Activated T-cell treated with anti-CD3 and anti-CD28 coated beads, Interleukin-2, amount 50 U/mL, for 48 hours (primary cell): ENCODE data around the gene IFT52.
"Not testable (repeated sequence)": the region's sequence is repeated elsewhere in the genome, so short reads cannot be mapped to it uniquely, and the experiment has no call there.

ENCODE experiments used
- DNase-seq, 2 experiments: peaks; one replicate each; pipeline ENCODE4 v3.0.0-alpha.2; 2020

Gene IFT52

GRCh38 chr20:43569282-43569681 lies 21.5 kb upstream of the IFT52 start:
- DNase-seq = no peak

GRCh38 chr20:43570496-43570895 lies 20.2 kb upstream of the IFT52 start:
- no peak for DNase-seq

DNA sequence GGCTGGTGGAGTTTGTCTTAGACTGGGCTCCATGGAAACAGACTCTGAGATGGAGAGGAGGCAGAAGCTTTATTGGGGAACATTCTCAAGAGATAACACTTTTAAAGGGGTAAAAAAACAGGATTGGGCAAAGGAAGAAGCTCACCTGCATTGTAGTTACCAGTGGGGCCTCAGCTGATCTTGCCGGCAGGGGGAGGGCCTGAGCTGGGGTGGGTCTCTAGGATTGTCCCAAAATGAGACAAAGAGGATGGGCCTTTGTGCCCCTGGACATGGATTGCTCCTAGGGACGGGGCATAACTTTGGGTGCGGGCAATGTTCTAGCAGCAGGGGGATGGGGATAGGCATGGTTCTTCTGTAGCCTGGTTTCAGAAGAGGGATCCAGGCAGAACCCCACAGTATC lies 19.4 kb upstream of the IFT52 start:
- no peak for DNase-seq

DNA sequence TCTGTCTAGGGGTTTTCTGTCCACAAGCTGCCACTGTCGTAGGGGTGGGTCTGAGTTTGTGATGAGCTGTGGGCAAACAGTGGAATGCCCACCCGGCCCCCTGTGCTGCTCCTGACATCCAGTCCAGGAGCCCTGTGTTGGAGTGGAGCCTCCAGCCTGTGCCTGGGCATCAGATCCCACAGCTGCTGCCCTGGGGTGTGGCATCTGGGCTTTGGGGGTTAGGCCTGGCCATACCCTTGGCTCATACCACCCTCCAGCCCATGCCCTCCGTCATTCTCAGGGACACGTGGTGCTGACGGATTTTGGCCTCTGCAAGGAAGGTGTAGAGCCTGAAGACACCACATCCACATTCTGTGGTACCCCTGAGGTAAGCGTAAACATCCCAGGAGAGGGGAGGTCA lies 19.0 kb upstream of the IFT52 start:
- no peak for DNase-seq

DNA sequence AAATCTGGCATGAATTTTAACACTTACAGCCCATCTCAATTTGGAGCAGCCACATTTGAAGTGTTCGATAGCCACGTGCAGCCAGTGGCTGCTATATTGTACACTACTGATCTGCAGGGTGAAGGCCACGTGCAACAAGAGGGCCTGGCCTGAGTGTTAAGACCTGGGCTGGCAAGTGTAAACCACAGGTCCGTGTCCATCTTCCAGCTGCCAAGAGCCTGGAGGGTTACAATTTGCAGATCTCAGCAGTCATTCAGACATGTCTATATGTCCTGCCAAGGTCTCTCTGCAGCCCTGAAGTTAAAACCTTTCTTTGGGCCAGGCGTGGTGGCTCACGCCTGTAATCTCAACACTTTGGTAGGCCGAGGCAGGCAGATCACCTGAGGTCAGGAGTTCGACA lies 17.8 kb upstream of the IFT52 start:
- no peak for DNase-seq

GRCh38 chr20:43576108-43576507 lies 14.6 kb upstream of the IFT52 start:
- DNase-seq = no peak

GRCh38 chr20:43579861-43580793 lies 10.6 kb upstream of the IFT52 start:
- DNase-seq = no peak

DNA sequence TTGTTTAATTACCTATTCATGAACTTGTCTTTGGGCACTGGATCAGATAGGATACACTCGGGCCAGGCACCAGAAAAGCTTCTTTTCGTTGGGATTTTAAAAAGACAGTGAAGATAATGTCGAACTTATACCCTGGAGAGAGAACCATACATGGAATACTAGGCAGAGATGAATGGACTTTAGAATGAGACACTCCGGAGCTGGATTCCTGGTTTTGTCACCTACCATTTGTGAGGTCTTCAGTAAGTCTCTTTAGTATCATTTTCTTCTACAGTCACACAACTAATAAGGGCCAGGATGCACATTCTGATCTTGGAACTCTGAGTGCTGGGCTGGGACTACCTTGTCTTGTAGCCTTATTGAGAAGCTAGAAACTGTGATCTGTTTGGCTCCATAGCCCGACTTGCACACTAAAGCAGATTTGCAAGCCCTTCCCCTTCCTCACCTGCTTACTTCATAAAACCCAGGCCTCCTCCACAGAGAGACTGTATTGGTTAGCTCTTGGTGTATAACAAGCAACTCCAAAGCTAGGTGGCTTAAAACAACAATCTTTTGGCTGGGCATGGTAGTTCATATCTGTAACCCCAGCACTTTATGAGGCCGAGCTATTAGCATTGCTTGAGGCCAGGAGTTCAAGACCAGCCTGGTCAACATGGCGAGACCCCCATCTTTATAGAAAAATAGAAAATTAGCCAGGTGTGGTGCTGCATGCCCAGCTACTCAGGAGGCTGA lies 7.4 kb upstream of the IFT52 start:
- DNase-seq = no peak

DNA sequence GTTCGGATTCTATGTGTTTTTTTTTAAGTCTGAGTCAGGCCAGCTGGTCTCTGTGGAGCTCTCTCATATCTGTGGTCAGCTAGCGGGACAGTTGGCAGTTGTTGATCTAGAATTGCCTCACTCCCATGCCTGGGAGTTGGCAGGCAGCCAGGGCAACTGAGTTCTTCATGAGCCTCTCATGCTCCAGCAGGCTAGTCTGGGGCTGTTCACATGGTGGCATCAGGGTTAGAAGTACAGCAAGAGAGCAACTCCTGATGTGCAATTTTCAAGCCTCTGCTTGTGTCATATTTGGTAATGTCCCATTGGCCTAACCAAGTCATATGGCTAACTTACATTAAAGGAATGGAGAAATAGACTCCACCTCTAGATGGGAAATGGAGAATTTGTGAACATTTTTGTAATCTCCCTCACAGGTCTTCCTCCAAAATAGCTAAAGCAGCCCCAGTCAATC lies 6.7 kb upstream of the IFT52 start:
- DNase-seq = no peak

DNA sequence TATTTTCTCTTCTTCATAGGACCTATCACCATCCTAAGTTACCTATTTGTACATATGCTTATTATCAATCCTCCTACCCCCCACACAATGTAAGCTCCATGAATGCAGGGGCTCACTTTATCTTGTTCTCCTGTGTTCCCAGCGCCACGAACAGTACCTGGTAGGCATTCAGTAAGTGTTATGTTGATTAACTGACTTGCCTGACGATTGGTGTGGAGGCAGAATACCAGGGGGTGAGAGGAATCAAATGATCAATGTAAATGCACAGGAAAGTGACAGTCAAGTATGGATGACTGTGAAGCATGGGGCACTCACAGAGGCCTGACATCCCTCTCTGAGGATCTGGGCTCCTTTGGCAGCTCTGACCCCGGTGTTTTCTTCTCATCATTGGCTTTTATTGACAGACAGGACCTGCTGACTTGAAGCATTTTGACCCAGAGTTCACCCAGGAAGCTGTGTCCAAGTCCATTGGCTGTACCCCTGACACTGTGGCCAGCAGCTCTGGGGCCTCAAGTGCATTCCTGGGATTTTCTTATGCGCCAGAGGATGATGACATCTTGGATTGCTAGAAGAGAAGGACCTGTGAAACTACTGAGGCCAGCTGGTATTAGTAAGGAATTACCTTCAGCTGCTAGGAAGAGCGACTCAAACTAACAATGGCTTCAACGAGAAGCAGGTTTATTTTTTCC lies 6.1 kb upstream of the IFT52 start:
- DNase-seq = no peak

GRCh38 chr20:43586641-43587040 lies 4.1 kb upstream of the IFT52 start:
- no peak for DNase-seq

DNA sequence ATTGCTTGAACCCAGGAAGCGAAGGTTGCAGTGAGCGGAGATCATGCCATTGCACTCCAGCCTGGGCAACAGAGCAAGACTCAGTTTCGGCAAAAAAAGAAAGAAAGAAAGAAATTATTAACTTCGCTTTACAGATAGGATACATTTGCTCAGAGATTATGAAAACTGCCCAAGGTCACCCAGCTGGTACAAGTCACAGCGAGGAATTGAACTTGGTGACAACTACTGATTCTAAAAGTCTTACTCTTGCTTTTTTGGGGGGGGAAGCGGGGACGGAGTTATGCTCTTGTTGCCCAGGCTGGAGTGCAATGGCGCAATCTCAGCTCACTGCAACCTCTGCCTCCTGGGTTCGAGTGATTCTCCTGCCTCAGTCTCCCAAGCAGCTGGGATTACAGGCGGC lies 2.2 kb upstream of the IFT52 start:
- not testable (repeated sequence) for DNase-seq

DNA sequence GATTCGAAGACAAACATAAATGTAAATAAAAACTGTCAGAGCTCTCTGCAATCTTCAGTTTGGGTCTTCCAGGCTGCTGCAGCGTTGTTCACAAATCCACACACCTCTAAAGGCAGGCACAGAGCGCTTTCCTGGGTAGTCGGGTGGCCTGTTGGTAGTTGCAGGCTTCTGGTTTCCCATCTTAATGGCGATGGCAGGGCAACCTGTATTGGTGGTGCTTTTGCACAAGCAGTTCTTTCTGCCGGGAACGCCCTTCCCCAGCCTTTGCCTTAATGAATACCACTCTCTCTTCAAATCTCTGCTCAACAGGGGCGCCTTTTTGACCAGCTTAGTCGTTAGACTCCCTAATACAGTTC lies 723 bp upstream of the IFT52 start:
- no peak for DNase-seq

GRCh38 chr20:43601960-43602359 lies 11.2 kb downstream of the IFT52 start:
- DNase-seq = not testable (repeated sequence)

- DNase-seq = no peak
Observed at GRCh38 chr20:43603124-43603523, 12.4 kb downstream of the IFT52 start.

- no peak for DNase-seq
Observed at GRCh38 chr20:43605715-43606114, 15.0 kb downstream of the IFT52 start.

DNA sequence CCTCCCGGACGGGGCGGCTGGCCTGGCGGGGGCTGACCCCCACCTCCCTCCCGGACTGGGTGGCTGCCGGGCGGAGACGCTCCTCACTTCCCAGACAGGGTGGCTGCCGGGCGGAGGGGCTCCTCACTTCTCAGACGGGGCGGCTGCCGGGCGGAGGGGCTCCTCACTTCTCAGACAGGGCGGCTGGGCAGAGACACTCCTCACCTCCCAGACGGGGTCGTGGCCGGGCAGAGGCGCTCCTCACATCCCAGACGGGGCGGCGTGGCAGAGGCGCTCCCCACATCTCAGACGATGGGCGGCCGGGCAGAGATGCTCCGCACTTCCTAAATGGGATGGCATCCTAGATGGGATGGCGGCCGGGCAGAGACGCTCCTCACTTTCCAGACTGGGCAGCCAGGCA lies 16.5 kb downstream of the IFT52 start:
- not testable (repeated sequence) for DNase-seq

DNA sequence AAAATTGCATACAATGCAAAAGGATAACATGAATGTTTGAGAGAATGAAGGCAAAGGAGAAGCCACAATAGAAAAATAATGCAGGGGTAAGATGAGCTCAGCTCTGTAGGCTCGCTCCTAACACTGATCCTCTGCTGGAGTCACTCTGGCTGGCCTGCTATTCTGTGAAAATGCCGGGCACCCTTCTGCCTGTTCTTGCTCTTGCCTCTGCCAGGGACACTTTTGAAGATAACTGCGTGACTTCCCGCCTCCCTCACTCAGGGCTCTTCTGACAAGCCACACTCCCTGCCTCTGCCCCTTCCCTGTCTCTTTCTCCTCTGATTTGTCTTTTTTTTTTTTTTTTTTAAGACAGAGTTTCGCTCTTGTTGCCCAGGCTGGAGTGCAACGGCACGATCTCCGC lies 40.9 kb downstream of the IFT52 start:
- no peak for DNase-seq

- DNase-seq = no peak
Observed at GRCh38 chr20:43636429-43636828, 45.7 kb downstream of the IFT52 start.

DNA sequence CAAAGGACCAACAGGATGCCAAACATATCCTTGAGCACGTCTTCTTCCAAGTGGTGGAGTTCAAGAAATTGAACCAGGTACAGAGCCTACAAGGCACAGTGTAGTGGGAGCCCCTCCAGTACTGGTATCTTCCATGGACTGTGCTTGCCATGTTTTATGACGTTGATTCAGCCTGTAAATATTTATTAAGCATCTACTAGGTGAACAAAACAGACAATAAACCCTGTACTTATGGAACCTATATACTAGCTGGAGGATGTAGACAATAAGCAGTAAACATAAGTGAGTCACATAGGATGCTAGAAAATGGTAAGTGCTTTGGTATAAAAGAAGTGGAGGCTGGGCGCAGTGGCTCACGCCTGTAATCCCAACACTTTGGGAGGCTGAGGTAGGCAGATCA lies 51.8 kb downstream of the IFT52 start:
- DNase-seq = no peak

GRCh38 chr20:43650997-43651525 lies 60.3 kb downstream of the IFT52 start:
- no peak for DNase-seq

GRCh38 chr20:43651650-43652184 lies 61.0 kb downstream of the IFT52 start:
- DNase-seq = not testable (repeated sequence)

- no peak for DNase-seq
Observed at GRCh38 chr20:43653966-43654365, 63.2 kb downstream of the IFT52 start.
